ENCODE data around the gene GCAT.

GRCh38 chr22:37796079-37796478, 11.7 kb upstream of the GCAT start:
- TF ChIP-seq RCOR1 (IDR thresholded peaks at IDR 0.05; ENCODE audit: insufficient replicate concordance, low read length), result no peak
- TF ChIP-seq POLR2A (IDR thresholded peaks at IDR 0.05; ENCODE audit: low read depth, low read length), result no peak
- no peak for TF ChIP-seq CTCF (conservative IDR thresholded peaks at IDR 0.05; ENCODE audit: low read depth, low read length)
- TF ChIP-seq FOS (IDR thresholded peaks at IDR 0.05; ENCODE audit: low read depth, low read length), result no peak
- TF ChIP-seq MXI1 (IDR thresholded peaks at IDR 0.05; ENCODE audit: borderline replicate concordance, low read depth, low read length), result no peak
- no peak for TF ChIP-seq CEBPB (IDR thresholded peaks at IDR 0.05; ENCODE audit: low read depth, low read length)
- no peak for TF ChIP-seq MAZ (IDR thresholded peaks at IDR 0.05; ENCODE audit: borderline replicate concordance, low read depth, low read length)
- no peak for TF ChIP-seq USF2 (IDR thresholded peaks at IDR 0.05; ENCODE audit: low read depth, low read length)

Data from IMR-90 (cell line).